HCT116 (cell line): Measurements from ENCODE around the gene ADGRG6.

Source experiments
- CEBPB ChIP-seq: IDR thresholded peaks from 2 replicates; pipeline ENCODE4 v1.6.1; 2012; ENCODE audit warnings: low read depth
- EZH2phosphoT487 ChIP-seq: fragments of 200-600 bp; IDR thresholded peaks from 2 replicates; pipeline ENCODE4 v1.6.1; 2018; ENCODE audit warnings: antibody characterized with exemption, borderline replicate concordance
- POLR2A ChIP-seq: IDR thresholded peaks from 2 replicates; pipeline ENCODE4 v1.7.0; 2011; ENCODE audit warnings: borderline replicate concordance; ENCODE audit not compliant: insufficient read depth, insufficient read length; ENCODE audit errors: extremely low read depth
- ZFX ChIP-seq: fragments of 450-650 bp; IDR thresholded peaks from 2 replicates; pipeline ENCODE4 v1.6.1; 2017
- TF ChIP-seq, protein P1 (sequence below): IDR thresholded peaks from 2 replicates; pipeline ENCODE4 v1.6.1; 2012; ENCODE audit warnings: low read depth
- TF ChIP-seq, protein P2 (sequence below), 3 experiments: fragments of 200-600 bp in 1 of 3; sonication (generic) in 1 of 3; IDR thresholded peaks in 2 of 3; conservative IDR thresholded peaks in 1 of 3; 2 replicates each; pipeline ENCODE4 v1.5.1; 2012 to 2017; ENCODE audit warnings: low read depth in 2 of 3, low read length in 2 of 3, antibody characterized with exemption in 1 of 3, borderline replicate concordance in 1 of 3, control low read depth in 1 of 3, mild to moderate bottlenecking in 1 of 3, mixed read lengths in 1 of 3, mixed run types in 1 of 3, moderate library complexity in 1 of 3; ENCODE audit not compliant: insufficient read depth in 1 of 3

DNA sequence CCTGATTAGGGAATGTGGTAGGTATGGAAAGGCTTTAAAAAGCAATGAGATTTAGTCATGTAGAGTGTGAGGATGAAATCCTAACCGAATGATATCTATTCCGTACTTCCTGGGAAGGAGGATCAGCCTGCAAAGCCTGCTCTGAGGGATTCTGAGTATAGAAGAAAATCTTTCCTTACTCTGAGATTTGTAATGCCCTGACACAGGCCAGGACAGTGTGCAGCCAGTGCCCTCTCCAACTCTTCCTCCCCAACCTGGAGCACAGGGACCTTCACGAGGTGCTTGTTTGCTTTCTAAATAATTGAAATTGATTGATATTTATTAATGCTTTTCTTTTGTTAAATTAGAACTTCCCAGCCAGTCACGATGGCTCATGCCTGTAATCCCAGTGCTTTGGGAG lies 131.6 kb downstream of the ADGRG6 start:
- TF ChIP-seq EZH2phosphoT487: no peak
- TF ChIP-seq POLR2A: no peak
- TF ChIP-seq, protein P1, sequence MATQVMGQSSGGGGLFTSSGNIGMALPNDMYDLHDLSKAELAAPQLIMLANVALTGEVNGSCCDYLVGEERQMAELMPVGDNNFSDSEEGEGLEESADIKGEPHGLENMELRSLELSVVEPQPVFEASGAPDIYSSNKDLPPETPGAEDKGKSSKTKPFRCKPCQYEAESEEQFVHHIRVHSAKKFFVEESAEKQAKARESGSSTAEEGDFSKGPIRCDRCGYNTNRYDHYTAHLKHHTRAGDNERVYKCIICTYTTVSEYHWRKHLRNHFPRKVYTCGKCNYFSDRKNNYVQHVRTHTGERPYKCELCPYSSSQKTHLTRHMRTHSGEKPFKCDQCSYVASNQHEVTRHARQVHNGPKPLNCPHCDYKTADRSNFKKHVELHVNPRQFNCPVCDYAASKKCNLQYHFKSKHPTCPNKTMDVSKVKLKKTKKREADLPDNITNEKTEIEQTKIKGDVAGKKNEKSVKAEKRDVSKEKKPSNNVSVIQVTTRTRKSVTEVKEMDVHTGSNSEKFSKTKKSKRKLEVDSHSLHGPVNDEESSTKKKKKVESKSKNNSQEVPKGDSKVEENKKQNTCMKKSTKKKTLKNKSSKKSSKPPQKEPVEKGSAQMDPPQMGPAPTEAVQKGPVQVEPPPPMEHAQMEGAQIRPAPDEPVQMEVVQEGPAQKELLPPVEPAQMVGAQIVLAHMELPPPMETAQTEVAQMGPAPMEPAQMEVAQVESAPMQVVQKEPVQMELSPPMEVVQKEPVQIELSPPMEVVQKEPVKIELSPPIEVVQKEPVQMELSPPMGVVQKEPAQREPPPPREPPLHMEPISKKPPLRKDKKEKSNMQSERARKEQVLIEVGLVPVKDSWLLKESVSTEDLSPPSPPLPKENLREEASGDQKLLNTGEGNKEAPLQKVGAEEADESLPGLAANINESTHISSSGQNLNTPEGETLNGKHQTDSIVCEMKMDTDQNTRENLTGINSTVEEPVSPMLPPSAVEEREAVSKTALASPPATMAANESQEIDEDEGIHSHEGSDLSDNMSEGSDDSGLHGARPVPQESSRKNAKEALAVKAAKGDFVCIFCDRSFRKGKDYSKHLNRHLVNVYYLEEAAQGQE: no peak
- TF ChIP-seq, protein P2, sequence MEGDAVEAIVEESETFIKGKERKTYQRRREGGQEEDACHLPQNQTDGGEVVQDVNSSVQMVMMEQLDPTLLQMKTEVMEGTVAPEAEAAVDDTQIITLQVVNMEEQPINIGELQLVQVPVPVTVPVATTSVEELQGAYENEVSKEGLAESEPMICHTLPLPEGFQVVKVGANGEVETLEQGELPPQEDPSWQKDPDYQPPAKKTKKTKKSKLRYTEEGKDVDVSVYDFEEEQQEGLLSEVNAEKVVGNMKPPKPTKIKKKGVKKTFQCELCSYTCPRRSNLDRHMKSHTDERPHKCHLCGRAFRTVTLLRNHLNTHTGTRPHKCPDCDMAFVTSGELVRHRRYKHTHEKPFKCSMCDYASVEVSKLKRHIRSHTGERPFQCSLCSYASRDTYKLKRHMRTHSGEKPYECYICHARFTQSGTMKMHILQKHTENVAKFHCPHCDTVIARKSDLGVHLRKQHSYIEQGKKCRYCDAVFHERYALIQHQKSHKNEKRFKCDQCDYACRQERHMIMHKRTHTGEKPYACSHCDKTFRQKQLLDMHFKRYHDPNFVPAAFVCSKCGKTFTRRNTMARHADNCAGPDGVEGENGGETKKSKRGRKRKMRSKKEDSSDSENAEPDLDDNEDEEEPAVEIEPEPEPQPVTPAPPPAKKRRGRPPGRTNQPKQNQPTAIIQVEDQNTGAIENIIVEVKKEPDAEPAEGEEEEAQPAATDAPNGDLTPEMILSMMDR (IDR thresholded peaks at IDR 0.05 in 2 of 3, conservative IDR thresholded peaks at IDR 0.05 in 1 of 3; ENCODE audit: borderline replicate concordance in 1 of 3, insufficient read depth in 1 of 3, low read depth in 2 of 3, low read length in 2 of 3): no peak
- no peak for TF ChIP-seq CEBPB
- TF ChIP-seq ZFX: no peak
